ENCODE results near the gene DDX50. TPM values are rescaled to one million over a fixed set of nuclear protein-coding genes. Genes with fewer than 3 reads are reported as not detected.
"Not testable (repeated sequence)": the region's sequence is repeated elsewhere in the genome, so short reads cannot be mapped to it uniquely, and the experiment has no call there.

The DDX50 gene
- total RNA-seq, 4 donors from 2014 or later: 25.4 to 39.0 (median 30.1) TPM

DNA sequence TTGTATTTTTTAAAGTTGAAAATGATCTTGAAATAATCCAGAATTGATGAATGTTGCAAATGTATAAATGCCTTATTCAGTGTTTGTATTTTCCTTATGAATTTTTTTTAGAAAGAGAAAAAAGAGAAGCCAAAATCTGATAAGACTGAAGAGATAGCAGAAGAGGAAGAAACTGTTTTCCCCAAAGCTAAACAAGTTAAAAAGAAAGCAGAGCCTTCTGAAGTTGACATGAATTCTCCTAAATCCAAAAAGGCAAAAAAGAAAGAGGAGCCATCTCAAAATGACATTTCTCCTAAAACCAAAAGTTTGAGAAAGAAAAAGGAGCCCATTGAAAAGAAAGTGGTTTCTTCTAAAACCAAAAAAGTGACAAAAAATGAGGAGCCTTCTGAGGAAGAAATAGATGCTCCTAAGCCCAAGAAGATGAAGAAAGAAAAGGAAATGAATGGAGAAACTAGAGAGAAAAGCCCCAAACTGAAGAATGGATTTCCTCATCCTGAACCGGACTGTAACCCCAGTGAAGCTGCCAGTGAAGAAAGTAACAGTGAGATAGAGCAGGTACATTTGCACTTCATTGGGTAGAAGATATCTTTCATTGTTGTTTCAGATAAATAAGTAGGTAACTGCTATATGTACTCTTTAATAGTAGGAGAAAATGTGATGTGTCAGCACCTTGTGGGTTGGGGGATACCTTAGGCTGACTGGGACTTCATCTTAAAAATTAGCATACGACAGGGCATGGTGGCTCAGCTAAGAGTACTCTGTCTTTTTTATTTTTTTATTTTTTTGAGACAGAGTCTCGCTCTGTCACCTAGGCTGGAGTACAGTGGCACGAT lies 58.8 kb downstream of the DDX50 start:
- TF ChIP-seq, protein P1, sequence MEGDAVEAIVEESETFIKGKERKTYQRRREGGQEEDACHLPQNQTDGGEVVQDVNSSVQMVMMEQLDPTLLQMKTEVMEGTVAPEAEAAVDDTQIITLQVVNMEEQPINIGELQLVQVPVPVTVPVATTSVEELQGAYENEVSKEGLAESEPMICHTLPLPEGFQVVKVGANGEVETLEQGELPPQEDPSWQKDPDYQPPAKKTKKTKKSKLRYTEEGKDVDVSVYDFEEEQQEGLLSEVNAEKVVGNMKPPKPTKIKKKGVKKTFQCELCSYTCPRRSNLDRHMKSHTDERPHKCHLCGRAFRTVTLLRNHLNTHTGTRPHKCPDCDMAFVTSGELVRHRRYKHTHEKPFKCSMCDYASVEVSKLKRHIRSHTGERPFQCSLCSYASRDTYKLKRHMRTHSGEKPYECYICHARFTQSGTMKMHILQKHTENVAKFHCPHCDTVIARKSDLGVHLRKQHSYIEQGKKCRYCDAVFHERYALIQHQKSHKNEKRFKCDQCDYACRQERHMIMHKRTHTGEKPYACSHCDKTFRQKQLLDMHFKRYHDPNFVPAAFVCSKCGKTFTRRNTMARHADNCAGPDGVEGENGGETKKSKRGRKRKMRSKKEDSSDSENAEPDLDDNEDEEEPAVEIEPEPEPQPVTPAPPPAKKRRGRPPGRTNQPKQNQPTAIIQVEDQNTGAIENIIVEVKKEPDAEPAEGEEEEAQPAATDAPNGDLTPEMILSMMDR (IDR thresholded peaks at IDR 0.05): no peak
- no peak for ATAC-seq (ENCODE audit: low FRiP score)
- no peak for DNase-seq (ENCODE audit: low spot score)

DNA sequence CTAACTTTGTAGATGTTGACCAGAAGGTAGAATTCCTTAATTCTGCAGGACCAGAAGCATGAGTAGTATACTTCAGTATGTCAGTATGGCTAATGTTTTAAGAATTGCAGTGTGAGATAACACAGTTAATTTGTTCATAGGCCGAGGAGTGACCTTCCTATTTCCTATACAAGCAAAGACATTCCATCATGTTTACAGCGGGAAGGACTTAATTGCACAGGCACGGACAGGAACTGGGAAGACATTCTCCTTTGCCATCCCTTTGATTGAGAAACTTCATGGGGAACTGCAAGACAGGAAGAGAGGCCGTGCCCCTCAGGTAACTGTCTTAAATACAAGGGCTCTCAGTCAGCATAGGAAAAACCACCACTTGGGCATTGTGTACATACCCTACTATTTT lies 62.0 kb downstream of the DDX50 start:
- DNase-seq (ENCODE audit: low spot score): no peak
- TF ChIP-seq, protein P1 (IDR thresholded peaks at IDR 0.05): no peak

DNA sequence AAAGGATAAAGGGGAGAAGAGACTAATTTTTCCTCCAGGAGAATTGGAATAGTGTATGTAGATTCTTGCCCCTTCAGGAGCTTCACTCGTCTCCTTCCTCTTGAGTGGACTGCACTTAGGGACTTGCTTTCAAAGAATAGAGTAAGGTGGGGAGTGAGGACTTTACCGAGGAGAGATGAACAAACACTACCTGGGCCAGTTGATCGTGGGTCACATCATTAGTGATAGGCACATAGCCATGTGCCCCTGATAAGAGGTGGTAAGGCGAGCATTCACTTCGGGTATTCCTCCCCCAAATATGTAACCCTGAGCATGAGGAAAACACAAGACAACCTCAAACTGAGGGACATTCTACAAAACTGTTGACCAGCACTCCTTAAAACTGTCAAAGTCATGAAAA lies 72.9 kb downstream of the DDX50 start:
- no peak for DNase-seq (ENCODE audit: low spot score)
- TF ChIP-seq, protein P1 (IDR thresholded peaks at IDR 0.05): no peak
- no peak for ATAC-seq (ENCODE audit: low FRiP score)

More for the DNA sequence above, 62.0 kb downstream of the DDX50 start:
- no peak for ATAC-seq (ENCODE audit: low FRiP score)

DNA sequence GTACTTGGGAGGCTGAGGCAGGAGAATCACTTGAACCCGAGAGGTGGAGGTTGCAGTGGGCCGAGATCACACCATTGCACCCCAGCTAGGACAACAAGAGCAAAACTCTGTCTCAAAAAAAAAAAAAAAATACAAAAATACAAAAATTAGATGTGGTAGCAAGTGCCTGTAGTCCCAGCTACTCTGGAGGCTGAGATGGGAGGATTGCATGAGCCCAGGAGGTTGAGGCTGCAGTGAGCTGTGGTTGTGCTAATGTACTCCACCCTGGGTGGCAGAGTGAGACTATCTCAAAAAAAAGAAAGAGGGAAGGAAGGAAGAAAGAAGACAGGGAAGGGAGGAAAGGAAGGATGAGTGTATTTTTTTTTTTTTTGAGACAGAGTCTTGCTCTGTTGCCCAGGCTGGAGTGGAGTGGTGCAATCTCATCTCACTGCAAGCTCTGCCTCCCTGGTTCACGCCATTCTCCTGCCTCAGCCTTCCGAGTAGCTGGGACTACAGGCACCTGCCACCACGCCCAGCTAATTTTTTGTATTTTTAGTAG lies 74.9 kb downstream of the DDX50 start:
- DNase-seq (ENCODE audit: low spot score); ATAC-seq (ENCODE audit: low FRiP score): not testable (repeated sequence)

DNA sequence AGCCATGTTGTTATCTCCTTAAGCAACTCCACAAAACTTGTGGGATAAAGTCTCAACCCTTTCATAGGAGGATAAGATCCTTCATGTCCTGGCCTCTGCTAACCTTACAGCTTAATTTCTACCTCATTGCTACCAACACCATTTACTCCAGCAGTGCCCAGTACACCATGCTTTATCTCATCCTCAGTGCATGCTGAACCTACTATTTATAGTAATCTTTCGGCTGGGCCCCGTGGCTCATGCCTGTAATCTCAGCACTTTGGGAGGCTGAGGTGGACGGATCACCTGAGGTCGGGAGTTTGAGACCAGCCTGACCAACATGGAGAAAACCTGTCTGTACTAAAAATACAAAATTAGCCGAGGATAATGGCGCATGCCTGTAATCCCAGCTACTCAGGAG lies 78.6 kb downstream of the DDX50 start:
- not testable (repeated sequence) for ATAC-seq (ENCODE audit: low FRiP score); DNase-seq (ENCODE audit: low spot score)

DNA sequence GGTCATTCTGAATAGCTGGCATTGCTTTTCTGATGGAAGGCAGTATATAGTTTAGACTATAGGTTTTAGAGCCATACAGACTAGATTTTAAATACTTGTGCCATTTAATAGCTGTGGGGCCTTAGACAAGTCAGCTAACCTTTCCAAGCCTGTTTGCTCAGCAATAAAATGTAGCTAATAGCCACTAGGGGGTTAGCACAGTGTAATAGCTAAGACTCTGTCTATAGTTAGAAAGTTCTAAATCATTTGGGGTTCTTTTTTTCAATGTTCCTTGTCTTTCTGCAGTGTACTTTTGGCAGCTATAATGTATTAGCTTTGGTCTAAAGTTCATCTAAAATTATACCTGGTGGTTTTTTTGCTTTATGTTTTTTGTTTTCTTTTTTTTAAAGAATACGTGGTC lies 80.0 kb downstream of the DDX50 start:
- no peak for ATAC-seq (ENCODE audit: low FRiP score)
- no peak for DNase-seq (ENCODE audit: low spot score)
- TF ChIP-seq, protein P1 (IDR thresholded peaks at IDR 0.05): no peak

DNA sequence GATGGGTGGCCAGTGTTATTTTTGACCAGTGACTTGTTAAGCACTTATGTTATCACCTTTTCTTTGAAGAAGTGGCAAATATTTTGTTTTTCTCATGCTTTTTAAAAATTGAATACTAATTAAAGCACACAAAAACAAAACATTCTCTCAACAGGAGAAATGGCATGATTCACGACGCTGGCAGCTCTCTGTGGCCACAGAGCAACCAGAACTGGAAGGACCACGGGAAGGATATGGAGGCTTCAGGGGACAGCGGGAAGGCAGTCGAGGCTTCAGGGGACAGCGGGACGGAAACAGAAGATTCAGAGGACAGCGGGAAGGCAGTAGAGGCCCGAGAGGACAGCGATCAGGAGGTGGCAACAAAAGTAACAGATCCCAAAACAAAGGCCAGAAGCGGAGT lies 81.3 kb downstream of the DDX50 start:
- ATAC-seq (ENCODE audit: low FRiP score) (no peak), DNase-seq (ENCODE audit: low spot score) (no peak)
- TF ChIP-seq, protein P1 (IDR thresholded peaks at IDR 0.05): no peak

DNA sequence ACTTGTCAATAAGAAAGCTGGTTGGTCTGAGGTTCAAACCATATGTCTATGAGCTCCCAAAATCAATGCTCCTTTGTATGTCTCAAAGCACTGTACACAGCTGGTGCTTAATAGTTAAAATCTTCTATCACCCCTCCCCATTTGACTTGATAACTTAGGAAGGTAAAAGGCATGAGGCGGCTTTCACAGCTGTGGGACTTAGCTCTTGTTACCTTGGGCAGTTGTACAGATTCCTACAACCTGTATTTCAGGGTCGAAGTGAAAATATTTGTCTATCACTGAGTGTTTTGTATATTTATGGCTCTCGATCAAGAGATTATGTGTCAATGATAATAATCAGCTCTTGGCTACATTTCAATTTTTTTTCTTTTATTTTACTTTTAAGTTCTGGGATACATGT lies 86.5 kb downstream of the DDX50 start:
- ATAC-seq (ENCODE audit: low FRiP score): no peak
- DNase-seq (ENCODE audit: low spot score): no peak

More for the DNA sequence above, 86.5 kb downstream of the DDX50 start:
- TF ChIP-seq, protein P1 (IDR thresholded peaks at IDR 0.05): no peak

Data from omental fat pad (tissue), 4 donors.